Hippocampal formation (tissue), 2 donors: ENCODE measurements around the gene VAC14.
"Not testable (repeated sequence)": the region's sequence is repeated elsewhere in the genome, so short reads cannot be mapped to it uniquely, and the experiment has no call there.

Experiments used
- DNase-seq, 2 donors: peaks; one replicate each; lab custom pipeline; 2025; lab: John Stamatoyannopoulos, UW

The VAC14 gene

DNA sequence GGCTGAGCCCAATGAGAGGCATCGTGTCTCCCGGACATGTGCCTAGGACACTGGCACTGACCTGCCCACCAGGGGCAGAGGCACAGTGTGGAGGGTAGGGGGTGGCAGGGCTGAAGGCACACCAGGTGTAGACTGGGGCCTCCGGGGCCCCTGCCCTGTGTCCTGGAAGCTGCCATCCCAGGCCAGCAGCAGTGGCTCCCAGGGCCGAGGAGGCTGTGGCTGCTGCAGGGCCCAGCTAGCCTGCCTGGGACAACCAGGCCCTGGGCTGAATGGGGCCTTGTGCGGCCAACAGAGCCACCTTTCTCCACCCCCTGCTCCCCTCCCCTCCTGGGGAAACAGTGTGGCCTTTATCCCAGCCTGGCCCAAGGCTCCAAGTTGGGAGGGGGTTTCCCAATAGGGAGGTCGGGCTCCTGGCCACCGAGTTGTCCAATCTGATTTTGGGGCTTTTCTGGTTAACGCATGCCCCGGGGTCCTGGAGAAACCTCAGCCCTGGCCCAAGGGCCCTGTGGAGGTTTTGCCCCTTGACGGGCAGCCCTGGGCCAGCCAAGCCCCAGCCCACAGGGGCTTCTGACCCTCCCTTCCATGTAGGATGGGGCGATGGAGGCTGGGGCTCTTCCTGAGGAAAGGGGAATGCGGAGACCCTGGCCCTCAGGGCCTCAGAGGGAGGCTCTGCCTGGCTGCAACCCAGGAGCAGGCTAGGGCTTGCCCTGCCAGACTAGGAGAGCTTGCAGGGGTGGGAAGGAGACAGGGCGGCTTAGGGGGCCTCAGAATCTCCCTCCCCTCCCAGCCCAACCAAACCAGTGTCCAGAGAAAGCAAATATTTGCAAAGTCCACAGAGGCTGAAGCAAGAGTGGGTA, 119.3 kb downstream of the VAC14 start:
- peak; percentile 74 to 79 for DNase-seq

DNA sequence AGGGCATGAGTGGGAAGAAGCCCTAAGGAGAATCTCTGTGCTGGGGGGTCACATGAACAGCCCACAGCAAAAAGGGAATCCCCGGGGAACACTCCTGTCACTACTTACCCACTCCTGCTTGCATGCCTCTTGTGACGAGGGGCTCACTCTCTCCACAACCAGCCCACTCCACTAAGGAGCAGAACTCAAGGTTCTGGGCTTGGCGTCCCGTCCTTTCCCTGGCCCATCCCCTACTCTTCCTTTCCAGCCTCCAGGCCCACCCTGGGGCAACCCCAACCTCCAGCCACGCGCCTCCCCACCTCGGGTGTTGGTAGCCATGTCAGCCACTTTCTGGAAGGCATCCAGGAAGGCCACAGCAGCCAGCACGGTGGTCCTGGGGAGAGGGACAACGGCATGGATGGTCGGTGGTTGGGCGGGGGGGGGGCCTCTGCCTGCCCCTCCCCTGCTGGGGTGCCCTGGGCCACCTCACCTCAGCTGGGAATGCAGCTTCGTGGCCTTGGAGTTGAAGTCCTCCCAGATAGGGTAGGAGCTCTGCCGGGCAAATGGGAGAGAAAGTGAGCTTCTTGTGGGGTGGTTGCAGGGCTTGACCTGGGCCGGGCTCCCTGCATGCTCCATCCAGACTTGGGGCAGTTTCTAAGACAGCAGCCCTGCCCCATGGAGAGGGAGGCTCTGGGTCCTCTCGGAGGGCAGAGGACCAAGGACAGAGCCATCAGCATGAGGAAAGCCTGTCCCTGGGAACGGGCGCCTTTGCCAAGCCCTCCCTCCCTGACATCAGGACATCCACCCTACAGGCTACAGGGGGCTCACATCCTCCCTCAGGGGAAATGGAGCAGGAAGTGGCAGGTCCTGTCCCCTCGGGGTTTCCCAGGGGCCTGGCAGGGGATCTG, 120.2 kb downstream of the VAC14 start:
- no peak for DNase-seq

DNA sequence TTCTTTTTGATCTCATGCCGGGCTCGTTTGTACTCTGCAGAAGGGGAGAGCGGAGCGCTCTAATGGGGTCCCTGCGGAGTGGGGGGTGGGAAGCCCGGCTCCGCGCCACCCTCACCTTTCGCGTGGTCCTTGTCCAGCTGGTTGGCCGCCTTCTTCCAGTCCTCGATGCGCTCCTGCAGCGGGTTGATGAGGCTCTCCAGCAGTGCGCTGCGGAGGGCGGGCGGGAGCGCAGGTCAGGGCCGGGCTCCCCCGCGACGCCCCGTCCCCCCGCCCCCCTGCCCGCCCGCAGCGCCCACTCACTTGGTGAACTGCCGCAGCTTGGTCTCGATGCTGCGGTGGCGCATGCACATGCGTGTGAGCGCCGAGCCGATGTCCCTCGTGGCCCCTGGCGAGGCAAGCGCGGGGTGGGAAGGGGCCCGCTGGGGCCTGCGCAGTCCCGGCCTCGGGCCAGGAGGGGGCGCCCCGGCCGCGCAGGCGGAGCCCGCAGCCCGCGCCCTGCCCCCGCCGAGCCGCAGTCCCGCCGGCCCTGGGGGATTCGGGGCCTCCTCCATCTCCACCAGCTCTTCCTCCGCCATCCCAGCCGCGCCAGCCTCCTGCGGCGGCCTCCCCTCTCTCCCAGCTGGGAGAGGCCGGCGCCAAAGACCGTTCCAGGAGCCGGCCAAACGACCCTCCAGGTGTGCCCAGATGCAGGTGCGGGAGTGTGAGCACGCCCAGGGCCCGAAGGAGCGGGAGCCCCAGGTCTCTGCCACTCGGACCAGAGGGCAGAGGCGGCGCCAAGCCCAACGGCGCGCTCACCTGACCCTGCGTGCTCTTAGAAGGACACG, 121.1 kb downstream of the VAC14 start:
- DNase-seq = no peak

DNA sequence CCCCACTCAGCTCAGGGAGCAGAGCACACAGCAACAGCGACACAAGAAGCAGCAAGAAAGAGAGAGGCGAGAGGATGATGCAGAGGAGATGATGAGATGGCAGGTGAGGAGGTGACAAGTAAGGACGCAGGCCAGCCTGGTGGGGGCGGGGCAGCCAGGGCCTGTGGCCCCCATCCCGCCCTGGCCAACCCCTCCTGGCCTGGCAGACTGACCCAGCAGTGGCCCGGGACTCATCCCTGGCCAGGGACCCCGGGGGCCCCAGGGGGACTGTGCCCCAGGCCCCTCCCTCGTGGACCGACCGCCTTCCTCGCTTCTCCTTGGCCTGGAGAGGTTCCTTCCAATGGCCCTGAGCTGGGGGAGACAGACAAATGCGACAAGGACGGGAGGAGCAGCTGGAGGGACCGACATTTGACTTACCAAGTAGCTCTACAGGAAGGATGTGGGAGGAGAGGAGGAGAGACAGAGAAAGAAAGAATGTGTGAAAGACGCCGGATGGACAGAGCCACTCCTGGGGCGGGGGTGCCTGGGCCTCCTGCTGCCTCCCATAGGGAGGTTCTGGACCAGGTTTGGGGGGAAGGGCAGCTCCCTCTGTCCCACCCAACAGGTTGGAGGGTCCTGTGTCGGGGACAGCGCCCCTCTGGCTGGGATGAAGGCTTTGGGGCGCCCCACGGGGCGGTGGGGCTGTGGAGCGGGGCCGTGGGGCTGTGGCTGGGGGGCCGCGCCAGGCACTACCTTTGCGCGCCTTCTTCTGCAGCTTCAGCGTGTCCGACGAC, 121.9 kb downstream of the VAC14 start:
- no peak for DNase-seq

DNA sequence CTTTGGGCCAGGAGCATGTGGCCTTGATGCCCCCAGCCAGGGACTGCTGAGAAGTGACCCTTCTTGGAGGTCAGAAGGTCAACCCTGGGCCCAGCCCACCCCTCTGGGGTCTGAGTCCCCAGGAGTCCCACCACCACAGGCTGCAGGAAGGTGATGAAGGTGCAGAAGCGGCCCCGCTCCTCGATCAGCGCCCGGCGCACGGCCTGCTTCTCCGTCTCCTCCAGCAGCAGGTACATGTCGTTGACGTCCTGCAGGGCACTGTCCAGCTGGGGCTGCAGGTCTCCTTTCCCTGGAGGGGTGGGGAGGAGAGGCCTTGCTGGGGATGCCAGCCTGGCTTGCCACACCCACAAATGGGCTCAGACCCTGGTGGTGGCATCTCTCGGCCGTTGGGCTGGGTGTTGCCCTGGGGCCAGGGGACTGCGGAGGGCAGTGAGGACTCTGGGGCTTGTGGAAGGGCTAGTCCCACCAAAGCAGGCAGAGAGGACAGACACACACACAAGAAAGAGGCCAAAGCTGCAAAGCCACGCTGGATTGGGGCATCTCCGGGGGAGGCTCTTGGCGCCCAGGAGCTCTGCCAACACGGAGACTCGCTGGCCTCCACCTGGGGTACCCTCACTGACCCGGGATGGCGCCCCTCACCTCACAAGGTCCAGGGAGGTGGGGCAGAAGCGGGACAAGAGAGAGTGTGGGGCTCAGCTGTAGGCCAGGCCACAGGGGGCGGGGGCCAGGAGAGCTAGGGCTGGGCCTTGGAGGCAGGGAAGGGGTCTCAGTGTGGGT, 122.6 kb downstream of the VAC14 start:
- DNase-seq = no peak

GRCh38 chr16:70677499-70678120, 123.3 kb downstream of the VAC14 start:
- DNase-seq = no peak

- DNase-seq = no peak
These were observed 124.1 kb downstream of the VAC14 start for GRCh38 chr16:70676675-70677498.

- DNase-seq = no peak
These were observed 125.0 kb downstream of the VAC14 start for GRCh38 chr16:70675851-70676513.

GRCh38 chr16:70674221-70675014, 126.5 kb downstream of the VAC14 start:
- no peak for DNase-seq

GRCh38 chr16:70670938-70671337, 130.0 kb downstream of the VAC14 start:
- DNase-seq = not testable (repeated sequence)

- no peak for DNase-seq
These were observed 130.8 kb downstream of the VAC14 start for GRCh38 chr16:70670175-70670574.

DNA sequence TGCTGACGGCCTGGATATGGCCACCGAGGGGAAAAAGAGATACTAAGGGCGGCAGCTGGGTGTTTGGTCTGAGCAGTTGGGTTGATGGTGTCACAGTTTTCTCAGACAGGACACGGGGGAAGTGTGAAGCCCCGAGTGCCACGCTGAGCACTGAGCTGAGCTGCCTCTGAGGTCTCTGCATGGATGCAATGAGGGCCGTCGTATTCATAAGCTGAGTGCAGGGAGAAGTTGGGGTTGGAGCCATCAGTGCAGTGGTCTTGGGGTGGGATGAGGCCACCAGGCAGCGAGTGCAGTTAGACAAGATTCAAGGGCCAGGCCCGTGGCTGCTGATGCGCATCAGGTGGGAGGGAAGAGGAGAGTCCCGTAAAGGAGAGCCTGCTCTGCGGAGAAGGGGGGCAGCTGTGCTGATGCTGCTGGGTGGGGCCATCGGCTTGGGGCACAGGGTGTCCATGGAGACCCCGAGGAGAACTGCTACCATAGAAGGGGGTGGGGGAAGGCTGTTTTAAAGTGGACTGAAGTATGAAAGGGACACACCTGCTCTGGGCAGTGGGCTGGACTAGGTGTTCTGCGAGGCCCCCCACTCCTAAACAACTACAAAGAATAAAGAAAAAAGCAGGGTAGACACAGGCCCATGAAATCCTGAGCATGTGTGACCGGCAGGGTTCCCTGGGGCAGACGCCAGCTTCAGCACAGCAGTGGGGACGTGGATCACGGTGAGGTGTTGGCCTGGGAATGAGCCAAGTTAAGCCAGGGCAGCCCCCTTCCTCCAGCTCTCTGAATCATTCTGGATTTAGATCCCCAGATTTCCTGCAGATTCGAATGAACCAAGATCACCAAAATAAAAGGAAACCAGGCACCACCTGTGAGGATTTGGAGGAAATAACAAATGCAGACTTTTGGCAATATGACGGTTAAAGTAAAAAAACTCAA, 134.9 kb downstream of the VAC14 start:
- DNase-seq = no peak

- DNase-seq = no peak
These were observed 135.8 kb downstream of the VAC14 start for GRCh38 chr16:70665113-70665694.

DNA sequence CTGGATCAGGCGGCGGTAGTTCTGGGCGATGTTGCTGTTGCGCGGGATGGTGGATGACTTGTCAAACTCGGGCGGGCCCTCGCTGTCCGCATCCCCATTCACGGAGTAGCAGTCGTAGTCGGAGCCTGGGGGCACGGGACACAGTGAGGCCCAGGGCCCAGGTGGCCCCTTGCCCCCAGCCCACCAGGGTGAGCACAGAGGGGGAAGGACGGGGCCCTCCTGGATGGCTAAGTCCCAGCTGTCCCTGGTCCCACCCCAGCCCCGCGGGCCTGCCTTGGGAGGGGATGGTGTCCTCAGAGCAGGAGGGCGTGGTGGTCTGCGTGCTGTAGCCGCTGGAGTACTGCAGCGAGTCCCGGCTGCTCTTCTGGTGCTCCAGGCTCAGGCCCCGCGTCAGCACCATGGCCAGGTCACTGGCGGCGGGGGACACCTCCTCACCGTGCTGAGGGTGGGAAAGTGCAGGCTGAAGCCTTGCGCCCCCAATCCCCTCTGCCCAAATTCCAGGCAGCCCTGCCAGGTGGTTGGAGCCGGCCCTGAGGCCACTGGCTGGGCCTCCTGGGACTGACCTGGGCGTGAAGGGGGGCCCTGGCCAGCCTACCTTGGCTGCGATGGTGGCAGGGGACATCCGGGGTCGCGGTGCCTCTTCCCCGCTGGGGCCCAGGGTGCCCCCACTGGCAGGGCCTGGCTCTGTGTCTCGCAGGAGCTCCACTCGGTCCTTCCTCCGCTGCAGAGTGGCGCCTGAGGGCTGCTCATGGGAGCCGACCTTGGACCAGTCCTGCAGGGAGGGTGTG, 136.4 kb downstream of the VAC14 start:
- no peak for DNase-seq
